Vagina (tissue), 2 donors: ENCODE results near the gene ZNRF1. TPM values are rescaled to one million over a fixed set of nuclear protein-coding genes. Genes with fewer than 3 reads are reported as not detected.

Experiments used
- DNase-seq, 2 donors: peaks; one replicate each; pipeline ENCODE4 v3.0.0-alpha.2; 2017; ENCODE audit errors: extremely low spot score in 2 of 2
- H3K27ac ChIP-seq: fragments of 200-600 bp; sonication (generic); one replicate; pipeline ENCODE4 v1.5.1; 2019
- H3K27me3 ChIP-seq: fragments of 200-600 bp; sonication (generic); one replicate; pipeline ENCODE4 v1.5.1; 2019
- H3K36me3 ChIP-seq, 2 donors: fragments of 200-600 bp; sonication (generic); one replicate each; pipeline ENCODE4 v1.5.1; 2017 to 2019
- H3K4me1 ChIP-seq: fragments of 200-600 bp; sonication (generic); one replicate; pipeline ENCODE4 v1.5.1; 2019
- H3K4me3 ChIP-seq, 2 donors: fragments of 200-600 bp; sonication (generic); 1 replicate in 1 of 2; 2 replicates in 1 of 2; pipeline ENCODE4 v1.5.1; 2016 to 2019
- H3K9me3 ChIP-seq: fragments of 200-600 bp; sonication (generic); one replicate; pipeline ENCODE4 v1.5.1; 2019
- POLR2A ChIP-seq, 2 donors: fragments of 450-650 bp; IDR thresholded peaks; one replicate each; pipeline ENCODE4 v1.6.1; 2017; ENCODE audit warnings: antibody characterized with exemption in 2 of 2, mild to moderate bottlenecking in 2 of 2, moderate library complexity in 2 of 2
- POLR2AphosphoS5 ChIP-seq, 2 donors: sonication (generic); formaldehyde crosslinking; IDR thresholded peaks; one replicate each; pipeline ENCODE4 v1.9.0; 2017; ENCODE audit warnings: antibody characterized with exemption in 2 of 2, mild to moderate bottlenecking in 2 of 2, low read depth in 1 of 2; ENCODE audit not compliant: insufficient read depth in 1 of 2
- intact Hi-C: fragments of 100-400 bp; cut with DNase I; formaldehyde crosslinking; loops from one replicate; pipeline ENCODE4 v1.15.1; 2023
- total RNA-seq: library from RNA; depleted of rRNA; stranded (reverse); fragments of >200 nt; gene quantifications from one replicate; pipeline ENCODE4 v1.2.3, GENCODE V29; 2016
- TF ChIP-seq, protein P1 (sequence below), 3 experiments: fragments of 450-650 bp in 2 of 3; fragments of 200-600 bp in 1 of 3; sonication (generic) in 1 of 3; IDR thresholded peaks; one replicate each; pipeline ENCODE4 v1.5.1; 2017 to 2019; ENCODE audit warnings: antibody characterized with exemption in 3 of 3, mild to moderate bottlenecking in 2 of 3, moderate library complexity in 2 of 3

The ZNRF1 gene
- total RNA-seq, 1 donor from 2014 or later: 20.1 TPM

DNA sequence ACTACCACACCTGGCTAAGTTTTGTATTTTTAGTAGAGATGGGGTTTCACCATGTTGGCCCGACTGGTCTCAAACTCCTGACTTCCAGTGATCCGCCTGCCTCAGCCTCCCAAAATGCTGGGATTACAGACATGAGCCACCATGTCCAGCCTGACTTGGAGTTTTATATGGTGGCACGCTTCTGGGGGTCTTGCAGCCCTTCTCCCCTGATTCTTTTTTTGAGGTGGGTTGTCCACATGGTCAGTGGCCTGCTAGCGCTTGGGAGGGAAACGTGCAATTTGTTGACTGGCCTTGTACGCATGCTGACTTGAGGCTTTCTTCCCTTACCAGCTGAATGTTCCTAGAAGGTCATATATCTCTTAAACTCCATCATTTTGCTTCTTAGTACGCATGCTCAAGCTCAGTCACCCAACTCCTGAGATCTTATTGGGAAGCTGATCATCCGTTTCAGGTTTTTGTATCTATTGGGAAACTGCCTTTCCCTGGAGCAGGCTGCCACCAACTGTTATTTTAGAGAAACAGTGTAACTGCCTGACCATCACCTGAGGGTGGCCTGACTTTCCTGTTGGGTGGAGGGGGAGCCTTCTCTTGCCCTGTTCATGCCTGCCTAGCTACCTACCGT is 131.4 kb downstream of the ZNRF1 start:
- Histone ChIP-seq H3K9me3 (no peaks in the 10 kb centered on the region), H3K27me3 (no peaks in the 10 kb centered on the region), H3K4me3 (no peak overlapping the region), H3K36me3 (no peaks in the 10 kb centered on the region), H3K27ac (no peak overlapping the region), H3K4me1 (no peaks in the 10 kb centered on the region)
- intact Hi-C loops: no loop called here
- DNase-seq: no peak
- TF ChIP-seq POLR2A (IDR thresholded peaks at IDR 0.05): no peak
- no peak for TF ChIP-seq POLR2AphosphoS5 (IDR thresholded peaks at IDR 0.05; ENCODE audit: insufficient read depth in 1 of 2, low read depth in 1 of 2)
- TF ChIP-seq, protein P1, sequence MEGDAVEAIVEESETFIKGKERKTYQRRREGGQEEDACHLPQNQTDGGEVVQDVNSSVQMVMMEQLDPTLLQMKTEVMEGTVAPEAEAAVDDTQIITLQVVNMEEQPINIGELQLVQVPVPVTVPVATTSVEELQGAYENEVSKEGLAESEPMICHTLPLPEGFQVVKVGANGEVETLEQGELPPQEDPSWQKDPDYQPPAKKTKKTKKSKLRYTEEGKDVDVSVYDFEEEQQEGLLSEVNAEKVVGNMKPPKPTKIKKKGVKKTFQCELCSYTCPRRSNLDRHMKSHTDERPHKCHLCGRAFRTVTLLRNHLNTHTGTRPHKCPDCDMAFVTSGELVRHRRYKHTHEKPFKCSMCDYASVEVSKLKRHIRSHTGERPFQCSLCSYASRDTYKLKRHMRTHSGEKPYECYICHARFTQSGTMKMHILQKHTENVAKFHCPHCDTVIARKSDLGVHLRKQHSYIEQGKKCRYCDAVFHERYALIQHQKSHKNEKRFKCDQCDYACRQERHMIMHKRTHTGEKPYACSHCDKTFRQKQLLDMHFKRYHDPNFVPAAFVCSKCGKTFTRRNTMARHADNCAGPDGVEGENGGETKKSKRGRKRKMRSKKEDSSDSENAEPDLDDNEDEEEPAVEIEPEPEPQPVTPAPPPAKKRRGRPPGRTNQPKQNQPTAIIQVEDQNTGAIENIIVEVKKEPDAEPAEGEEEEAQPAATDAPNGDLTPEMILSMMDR (IDR thresholded peaks at IDR 0.05): no peak

DNA sequence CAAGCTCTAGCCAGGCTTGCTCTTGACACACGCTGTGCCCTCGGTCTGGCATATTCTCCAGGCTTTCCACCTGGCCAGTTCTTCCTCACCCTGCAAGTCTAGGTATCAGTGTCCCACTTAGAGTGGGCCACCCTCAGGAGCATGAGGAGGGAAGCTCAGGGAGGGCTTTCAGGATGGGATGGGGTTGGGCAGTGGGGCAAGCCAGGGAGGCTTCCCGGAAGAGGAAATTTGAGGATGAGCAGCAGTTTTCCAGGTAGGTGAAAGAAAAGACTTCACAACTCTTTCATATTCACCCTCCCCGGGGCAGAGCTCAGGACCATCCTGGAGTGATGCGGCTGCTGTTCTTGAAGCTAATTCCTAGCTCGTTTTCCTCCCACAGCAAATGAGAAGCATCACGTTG is 132.3 kb downstream of the ZNRF1 start:
- no peaks in the 10 kb centered on the region for H3K36me3 ChIP-seq
- DNase-seq: no peak
- H3K4me3 ChIP-seq: no peak overlapping the region
- no peaks in the 10 kb centered on the region for H3K4me1 ChIP-seq
- no peak overlapping the region for H3K27ac ChIP-seq
- intact Hi-C loops: no loop called here
- no peaks in the 10 kb centered on the region for H3K27me3 ChIP-seq
- H3K9me3 ChIP-seq: no peaks in the 10 kb centered on the region
- TF ChIP-seq POLR2AphosphoS5 (IDR thresholded peaks at IDR 0.05; ENCODE audit: insufficient read depth in 1 of 2, low read depth in 1 of 2) (no peak), POLR2A (IDR thresholded peaks at IDR 0.05) (no peak)
- TF ChIP-seq, protein P1 (IDR thresholded peaks at IDR 0.05): no peak

DNA sequence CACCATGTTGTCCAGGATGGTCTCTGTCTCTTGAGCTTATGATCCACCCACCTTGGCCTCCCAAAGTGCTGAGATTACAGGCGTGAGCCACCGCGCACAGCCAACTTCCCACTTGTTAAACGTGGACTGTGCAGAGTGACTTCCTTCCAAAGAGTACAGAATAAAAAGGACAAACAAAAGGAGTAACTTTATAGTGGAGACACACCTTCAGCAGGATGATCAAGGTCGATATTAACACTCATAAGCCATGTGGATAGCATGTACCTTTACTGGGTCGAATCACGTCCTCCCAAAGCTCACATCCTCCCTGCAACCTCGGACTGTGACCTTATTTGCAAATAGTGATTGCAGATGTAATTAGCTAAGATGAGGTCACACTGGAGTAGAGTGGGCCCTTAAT is 139.4 kb downstream of the ZNRF1 start:
- Histone ChIP-seq H3K27me3 (no peaks in the 10 kb centered on the region), H3K4me3 (no peak overlapping the region), H3K36me3 (no peaks in the 10 kb centered on the region), H3K4me1 (no peaks in the 10 kb centered on the region), H3K27ac (no peak overlapping the region), H3K9me3 (no peaks in the 10 kb centered on the region)
- DNase-seq: no peak
- intact Hi-C loops: no loop called here
- TF ChIP-seq, protein P1 (IDR thresholded peaks at IDR 0.05): no peak
- no peak for TF ChIP-seq POLR2AphosphoS5 (IDR thresholded peaks at IDR 0.05; ENCODE audit: insufficient read depth in 1 of 2, low read depth in 1 of 2)
- no peak for TF ChIP-seq POLR2A (IDR thresholded peaks at IDR 0.05)

DNA sequence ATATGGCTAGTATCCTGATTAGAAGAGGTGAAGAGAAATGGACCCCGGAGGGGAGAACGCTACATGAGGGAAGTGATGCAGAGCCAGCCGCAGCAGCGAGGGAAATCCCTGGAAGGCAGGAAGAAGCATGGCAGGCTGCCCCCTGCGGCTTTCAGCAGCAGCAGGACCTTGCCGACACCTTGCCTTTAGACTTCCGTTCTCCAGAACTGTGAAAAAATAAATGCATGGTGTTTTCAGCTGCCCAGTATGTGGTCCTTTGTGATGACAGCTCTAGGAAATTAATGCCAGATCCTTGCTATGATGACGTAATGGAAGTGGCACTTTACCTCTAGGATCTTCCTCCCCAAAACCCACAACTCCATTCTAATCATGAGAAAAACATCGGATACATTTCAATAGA is 139.8 kb downstream of the ZNRF1 start:
- H3K27me3 ChIP-seq: no peaks in the 10 kb centered on the region
- intact Hi-C loops: no loop called here
- TF ChIP-seq POLR2AphosphoS5 (IDR thresholded peaks at IDR 0.05; ENCODE audit: insufficient read depth in 1 of 2, low read depth in 1 of 2) (no peak), POLR2A (IDR thresholded peaks at IDR 0.05) (no peak)
- TF ChIP-seq, protein P1 (IDR thresholded peaks at IDR 0.05): no peak
- H3K9me3 ChIP-seq: no peaks in the 10 kb centered on the region
- H3K27ac ChIP-seq: no peak overlapping the region
- H3K4me3 ChIP-seq: no peak overlapping the region
- no peak for DNase-seq
- H3K36me3 ChIP-seq: no peaks in the 10 kb centered on the region
- no peaks in the 10 kb centered on the region for H3K4me1 ChIP-seq

DNA sequence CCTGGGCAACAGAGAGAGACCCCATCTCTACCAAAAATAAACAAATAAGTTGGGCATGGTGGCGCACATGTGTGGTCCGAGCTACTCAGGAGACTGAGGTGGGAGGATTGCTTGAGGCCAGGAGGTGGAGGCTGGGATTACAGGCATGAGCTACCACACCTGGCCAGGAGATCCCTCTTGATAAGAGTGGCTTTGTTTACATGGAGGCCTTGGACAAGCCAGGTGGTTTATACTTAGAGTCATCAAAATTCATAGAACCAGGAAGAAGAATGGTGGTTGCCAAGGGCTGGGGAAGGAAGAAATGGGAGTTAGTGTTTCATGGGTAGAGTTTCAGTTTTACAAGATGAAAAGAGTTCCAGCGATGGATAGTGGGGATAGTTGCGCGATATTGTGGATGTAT is 140.7 kb downstream of the ZNRF1 start:
- DNase-seq: no peak
- no peaks in the 10 kb centered on the region for H3K4me1 ChIP-seq

More for the DNA sequence above, 140.7 kb downstream of the ZNRF1 start:
- Histone ChIP-seq H3K36me3 (no peaks in the 10 kb centered on the region), H3K4me3 (no peak overlapping the region), H3K27ac (no peak overlapping the region), H3K27me3 (no peaks in the 10 kb centered on the region), H3K9me3 (no peaks in the 10 kb centered on the region)
- intact Hi-C loops: no loop called here
- TF ChIP-seq POLR2A (IDR thresholded peaks at IDR 0.05) (no peak), POLR2AphosphoS5 (IDR thresholded peaks at IDR 0.05; ENCODE audit: insufficient read depth in 1 of 2, low read depth in 1 of 2) (no peak)
- TF ChIP-seq, protein P1 (IDR thresholded peaks at IDR 0.05): no peak
